ENCODE results near the gene PCDHA7. TPM values are rescaled to one million over a fixed set of nuclear protein-coding genes. Genes with fewer than 3 reads are reported as not detected.
"Not testable (repeated sequence)": the region's sequence is repeated elsewhere in the genome, so short reads cannot be mapped to it uniquely, and the experiment has no call there.

Gene PCDHA7
- total RNA-seq, 2 donors from 2014 or later: 2.5 to 6.6 TPM

GRCh38 chr5:140802781-140803271, 31.2 kb upstream of the PCDHA7 start:
- no peak overlapping the region for H3K27ac ChIP-seq (ENCODE audit: low read depth, low read length)
- no peaks in the 10 kb centered on the region for H3K4me1 Mint-ChIP-seq
- H3K27me3 ChIP-seq (ENCODE audit: control insufficient read depth, insufficient read depth, low read length, poor library complexity, severe bottlenecking): no peaks in the 10 kb centered on the region
- H3K27me3 Mint-ChIP-seq (ENCODE audit: insufficient read depth): no peaks in the 10 kb centered on the region
- no peaks in the 10 kb centered on the region for H3K36me3 ChIP-seq (ENCODE audit: control insufficient read depth, insufficient read depth, low read length)
- H3K4me3 ChIP-seq (ENCODE audit: low read length): no peak overlapping the region
- H3K36me3 Mint-ChIP-seq (ENCODE audit: low read depth): peaks cover 26% of the 10 kb centered on the region
- peak; percentile 27 for DNase-seq
- H3K9ac ChIP-seq (ENCODE audit: extremely low read depth, low read length, poor library complexity, severe bottlenecking): no peak overlapping the region
- H3K9me3 ChIP-seq (ENCODE audit: control insufficient read depth, low read length): peaks cover 8% of the 10 kb centered on the region
- no peak overlapping the region for H3K4me3 Mint-ChIP-seq
- 95 to 97% methylated on average over 45 to 53 of the region's 53 CpGs for WGBS, 2 experiments (ENCODE audit: insufficient coverage in 1 of 2, insufficient read length in 1 of 2)
- no peaks in the 10 kb centered on the region for H3K4me1 ChIP-seq (ENCODE audit: control insufficient read depth, insufficient read depth, low read length)
- H3K27ac Mint-ChIP-seq: no peak overlapping the region
- H3K9me3 Mint-ChIP-seq: peaks cover 9% of the 10 kb centered on the region
- no peak for TF ChIP-seq CTCF (conservative IDR thresholded peaks at IDR 0.05)

- Histone ChIP-seq H3K4me3 (ENCODE audit: low read length) (peak within 1 kb of the TSS; percentile 82), H3K4me1 (ENCODE audit: control insufficient read depth, insufficient read depth, low read length) (no peaks in the 10 kb centered on the region), H3K9me3 (ENCODE audit: control insufficient read depth, low read length) (peaks cover under 1% of the 10 kb centered on the region), H3K9ac (ENCODE audit: extremely low read depth, low read length, poor library complexity, severe bottlenecking) (peak within 1 kb of the TSS; percentile 57), H3K27ac (ENCODE audit: low read depth, low read length) (peak within 1 kb of the TSS; percentile 88), H3K36me3 (ENCODE audit: control insufficient read depth, insufficient read depth, low read length) (no peaks in the 10 kb centered on the region), H3K27me3 (ENCODE audit: control insufficient read depth, insufficient read depth, low read length, poor library complexity, severe bottlenecking) (no peaks in the 10 kb centered on the region)
- H3K27ac Mint-ChIP-seq: peak within 1 kb of the TSS; percentile 92
- H3K4me3 Mint-ChIP-seq: peak within 1 kb of the TSS; percentile 89
- peak; percentile 85 for TF ChIP-seq CTCF (conservative IDR thresholded peaks at IDR 0.05)
- WGBS, 2 experiments (ENCODE audit: insufficient coverage in 1 of 2, insufficient read length in 1 of 2): 21 to 52% methylated on average over 24 to 47 of the region's 47 CpGs
- DNase-seq: peak; percentile 95
- peaks cover under 1% of the 10 kb centered on the region for H3K9me3 Mint-ChIP-seq
- peaks cover 23% of the 10 kb centered on the region for H3K36me3 Mint-ChIP-seq (ENCODE audit: low read depth)
- H3K4me1 Mint-ChIP-seq: no peaks in the 10 kb centered on the region
- no peaks in the 10 kb centered on the region for H3K27me3 Mint-ChIP-seq (ENCODE audit: insufficient read depth)
Observed at GRCh38 chr5:140806834-140807775, 27.0 kb upstream of the PCDHA7 start, which contains the start of gene PCDHA4. TSS of gene PCDHA4 (plus strand) at chr5:140807068.

GRCh38 chr5:140808241-140808888, 25.7 kb upstream of the PCDHA7 start:
- not testable (repeated sequence) for H3K27me3 Mint-ChIP-seq (ENCODE audit: insufficient read depth); H3K9me3 Mint-ChIP-seq; H3K9ac ChIP-seq (ENCODE audit: extremely low read depth, low read length, poor library complexity, severe bottlenecking); H3K27ac ChIP-seq (ENCODE audit: low read depth, low read length); H3K27ac Mint-ChIP-seq; H3K36me3 ChIP-seq (ENCODE audit: control insufficient read depth, insufficient read depth, low read length); H3K27me3 ChIP-seq (ENCODE audit: control insufficient read depth, insufficient read depth, low read length, poor library complexity, severe bottlenecking); H3K4me1 Mint-ChIP-seq; H3K4me1 ChIP-seq (ENCODE audit: control insufficient read depth, insufficient read depth, low read length); H3K4me3 ChIP-seq (ENCODE audit: low read length); H3K9me3 ChIP-seq (ENCODE audit: control insufficient read depth, low read length)
- 96 to 97% methylated on average over 44 to 62 of the region's 62 CpGs for WGBS, 2 experiments (ENCODE audit: insufficient coverage in 1 of 2, insufficient read length in 1 of 2)
- H3K36me3 Mint-ChIP-seq (ENCODE audit: low read depth): peaks cover 12% of the 10 kb centered on the region
- H3K4me3 Mint-ChIP-seq: peak overlapping the region; percentile 89
- peak; percentile 39 for DNase-seq

All from endodermal cell (in vitro differentiated cells).